SJSA1 (cell line): ENCODE data around the gene RBM4. TPM values are rescaled to one million over a fixed set of nuclear protein-coding genes. Genes with fewer than 3 reads are reported as not detected.
"Not testable (repeated sequence)": the region's sequence is repeated elsewhere in the genome, so short reads cannot be mapped to it uniquely, and the experiment has no call there.

ENCODE experiments used
- DNase-seq, 2 experiments: peaks; one replicate each; pipeline ENCODE4 v3.0.0-alpha.2; 2015 to 2020; ENCODE audit warnings: low spot score in 2 of 2, low read depth in 1 of 2
- H3K27ac ChIP-seq: fragments of 250-450 bp; sonication (Bioruptor Pico); 2 replicates; pipeline ENCODE4 v1.5.1; 2020; ENCODE audit warnings: mild to moderate bottlenecking, moderate library complexity
- H3K27me3 ChIP-seq: fragments of 250-450 bp; sonication (Bioruptor Pico); replicated peaks from 2 replicates; pipeline ENCODE4 v1.5.1; 2020; ENCODE audit warnings: mild to moderate bottlenecking, moderate library complexity
- H3K36me3 ChIP-seq: fragments of 250-450 bp; sonication (Bioruptor Pico); 2 replicates; pipeline ENCODE4 v1.5.1; 2020; ENCODE audit warnings: mild to moderate bottlenecking
- H3K4me1 ChIP-seq: fragments of 250-450 bp; sonication (Bioruptor Pico); replicated peaks from 2 replicates; pipeline ENCODE4 v1.6.1; 2021; ENCODE audit warnings: mild to moderate bottlenecking
- H3K4me3 ChIP-seq: fragments of 250-450 bp; sonication (Bioruptor Pico); 2 replicates; pipeline ENCODE4 v1.5.1; 2020; ENCODE audit warnings: mild to moderate bottlenecking
- H3K9me3 ChIP-seq: fragments of 250-450 bp; sonication (Bioruptor Pico); replicated peaks from 2 replicates; pipeline ENCODE4 v1.5.1; 2020; ENCODE audit warnings: mild to moderate bottlenecking
- total RNA-seq: library from RNA; depleted of rRNA; stranded (reverse); fragments of >200 nt; shearing (Covaris generic); gene quantifications from 2 replicates; pipeline ENCODE4 v1.2.3, GENCODE V29; 2014

The RBM4 gene
- total RNA-seq, 1 experiment from 2014 or later = 170 TPM

DNA sequence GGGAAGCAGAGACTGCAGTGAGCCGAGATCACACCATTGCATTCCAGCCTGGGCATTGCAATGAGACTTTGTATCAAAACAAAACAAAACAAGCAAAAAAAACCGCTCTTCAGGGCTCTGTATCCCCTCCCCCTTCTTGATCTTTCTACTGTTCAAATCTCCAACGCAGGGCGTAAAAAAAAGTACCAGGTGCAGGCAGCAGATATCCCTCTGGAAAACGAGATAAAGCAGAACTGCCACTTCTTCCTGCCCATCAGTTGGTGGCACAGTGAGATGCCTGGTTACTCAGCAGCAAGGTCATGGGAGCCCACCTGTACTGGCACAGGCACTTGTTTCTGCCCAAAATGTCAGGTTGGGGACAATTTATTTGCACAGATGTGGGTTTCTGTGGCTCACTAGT, 34.3 kb upstream of the RBM4 start:
- Histone ChIP-seq H3K36me3 (peaks cover 49% of the 10 kb centered on the region), H3K4me3 (no peak overlapping the region)

DNA sequence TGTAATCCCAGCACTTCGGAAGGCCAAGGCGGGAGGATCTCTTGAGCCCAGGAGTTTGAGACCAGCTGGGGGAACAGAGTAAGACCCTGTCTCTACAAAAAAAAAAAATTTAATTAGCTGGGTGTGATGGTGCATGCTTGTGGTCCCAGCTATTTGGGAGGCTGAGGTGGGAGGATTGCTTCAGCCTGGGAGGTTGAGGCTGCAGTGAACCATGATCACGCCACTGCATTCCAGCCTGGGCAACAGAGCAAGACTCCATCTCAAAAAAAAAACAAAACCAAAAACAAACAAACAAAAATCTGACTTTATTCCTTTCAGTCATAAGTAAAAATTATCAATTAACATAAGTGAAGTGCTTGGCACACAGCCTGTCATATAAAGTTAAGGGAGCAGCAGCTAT, 31.9 kb upstream of the RBM4 start:
- not testable (repeated sequence) for H3K27me3 ChIP-seq, DNase-seq, H3K9me3 ChIP-seq, H3K4me3 ChIP-seq, H3K27ac ChIP-seq
- Histone ChIP-seq H3K36me3 (peaks cover 40% of the 10 kb centered on the region), H3K4me1 (peaks cover 18% of the 10 kb centered on the region)

More for the DNA sequence above, 34.3 kb upstream of the RBM4 start:
- Histone ChIP-seq H3K27ac (no peak overlapping the region), H3K27me3 (no peaks in the 10 kb centered on the region), H3K4me1 (peaks cover 18% of the 10 kb centered on the region), H3K9me3 (no peaks in the 10 kb centered on the region)
- DNase-seq = no peak

DNA sequence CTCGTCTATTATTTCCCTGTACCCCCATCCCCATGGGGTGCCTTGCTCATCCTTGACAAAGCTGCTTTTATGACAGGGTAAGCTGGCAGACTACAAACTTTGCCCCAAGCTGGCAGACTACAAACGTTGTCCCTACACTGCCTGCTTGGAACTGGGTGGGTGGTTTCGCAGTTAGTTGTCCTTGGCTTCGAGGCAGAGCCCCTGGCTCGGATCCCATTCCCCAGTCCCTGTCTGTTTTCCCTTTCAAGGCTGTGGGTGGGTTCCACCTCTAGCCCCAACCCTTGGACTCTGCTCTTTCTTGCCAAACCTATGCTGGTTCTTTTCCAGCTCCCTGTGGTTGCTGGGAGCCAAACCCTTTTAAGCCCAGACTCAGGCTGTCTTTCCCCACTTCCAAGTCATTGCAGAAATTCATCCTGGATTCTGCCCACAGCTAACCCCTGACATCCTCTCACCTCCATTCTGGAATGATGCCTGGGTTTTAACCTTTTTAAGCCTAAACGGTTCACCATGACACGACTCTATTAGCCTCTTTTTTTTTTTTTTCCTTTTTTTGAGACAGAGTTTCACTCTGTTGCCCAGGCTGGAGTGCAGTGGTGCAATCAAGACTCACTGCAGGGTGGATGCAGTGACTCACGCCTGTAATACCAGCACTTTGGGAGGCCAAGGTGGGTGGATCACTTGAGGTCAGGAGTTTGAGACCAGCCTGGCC, 31.2 kb upstream of the RBM4 start:
- H3K27me3 ChIP-seq = no peaks in the 10 kb centered on the region
- no peak overlapping the region for H3K4me3 ChIP-seq
- peaks cover 36% of the 10 kb centered on the region for H3K36me3 ChIP-seq
- H3K27ac ChIP-seq = peak overlapping the region; percentile 27
- no peaks in the 10 kb centered on the region for H3K9me3 ChIP-seq
- peak; percentile 54 to 67 for DNase-seq
- H3K4me1 ChIP-seq = peaks cover 14% of the 10 kb centered on the region

DNA sequence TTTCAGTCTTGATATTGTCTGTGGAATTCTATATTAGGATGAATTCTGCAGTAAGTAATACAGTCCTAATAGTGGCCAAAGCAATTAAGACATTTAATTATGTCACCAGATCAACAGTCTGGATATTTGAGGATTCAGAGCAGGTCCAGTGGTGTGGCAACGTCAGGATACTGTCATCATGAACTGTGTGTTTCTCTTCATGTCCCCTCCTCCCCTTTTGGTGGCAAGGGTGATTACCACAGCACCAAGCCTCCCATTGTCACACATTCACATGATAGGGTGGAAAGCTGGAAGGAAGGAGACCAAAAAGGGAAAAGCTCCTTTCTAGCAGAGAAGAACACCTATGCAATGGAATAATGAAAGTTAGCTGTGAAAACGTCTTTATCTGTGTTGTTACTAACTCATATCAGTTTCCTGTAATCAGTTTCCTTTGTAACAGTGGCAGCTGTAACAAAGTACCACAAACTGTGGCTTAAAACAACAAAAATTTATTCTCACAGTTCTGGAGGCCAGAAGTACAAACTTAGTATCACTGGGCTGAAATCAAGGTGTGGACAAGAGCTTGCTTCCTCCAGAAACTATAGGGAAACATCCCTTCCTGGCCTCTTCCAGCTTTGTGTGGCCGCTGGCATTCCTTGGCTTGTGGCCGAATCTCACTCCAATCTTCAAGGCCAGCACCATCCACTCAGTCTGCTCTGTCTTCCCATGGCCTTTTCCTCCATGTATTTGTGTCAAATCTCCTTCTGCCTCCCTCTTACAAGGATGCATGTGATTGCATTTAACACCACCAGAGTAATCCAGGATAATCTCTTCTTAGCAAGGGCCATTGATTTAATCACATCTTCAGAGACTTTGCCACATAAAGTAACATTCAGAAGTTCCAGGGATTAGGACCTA, 28.5 kb upstream of the RBM4 start:
- DNase-seq = no peak
- Histone ChIP-seq H3K36me3 (peaks cover 15% of the 10 kb centered on the region), H3K9me3 (no peaks in the 10 kb centered on the region), H3K4me1 (peaks cover 11% of the 10 kb centered on the region), H3K27me3 (no peaks in the 10 kb centered on the region), H3K27ac (no peak overlapping the region), H3K4me3 (no peak overlapping the region)

DNA sequence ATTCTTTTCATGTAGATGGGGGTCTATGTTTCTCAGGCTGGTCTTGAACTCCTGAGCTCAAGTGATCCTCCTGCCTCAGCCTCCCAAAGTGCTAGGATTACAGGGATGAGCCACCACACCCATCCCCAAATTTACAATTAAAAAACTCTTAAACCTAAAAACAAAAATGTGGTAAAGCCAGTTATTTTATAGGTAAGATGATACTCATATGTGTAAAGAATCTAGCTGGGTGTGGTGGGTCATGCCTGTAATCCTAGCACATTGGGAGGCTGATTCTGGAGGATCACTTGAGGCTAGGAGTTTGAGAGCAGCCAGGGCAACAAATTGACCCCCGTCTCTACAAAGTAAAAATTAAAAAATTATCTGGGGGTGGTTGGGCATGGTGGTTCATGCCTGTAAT, 26.0 kb upstream of the RBM4 start:
- no peak for DNase-seq
- no peak overlapping the region for H3K27ac ChIP-seq
- H3K36me3 ChIP-seq = peaks cover 11% of the 10 kb centered on the region
- H3K9me3 ChIP-seq = no peaks in the 10 kb centered on the region
- H3K4me1 ChIP-seq = peaks cover 14% of the 10 kb centered on the region
- H3K4me3 ChIP-seq = no peak overlapping the region
- no peaks in the 10 kb centered on the region for H3K27me3 ChIP-seq

DNA sequence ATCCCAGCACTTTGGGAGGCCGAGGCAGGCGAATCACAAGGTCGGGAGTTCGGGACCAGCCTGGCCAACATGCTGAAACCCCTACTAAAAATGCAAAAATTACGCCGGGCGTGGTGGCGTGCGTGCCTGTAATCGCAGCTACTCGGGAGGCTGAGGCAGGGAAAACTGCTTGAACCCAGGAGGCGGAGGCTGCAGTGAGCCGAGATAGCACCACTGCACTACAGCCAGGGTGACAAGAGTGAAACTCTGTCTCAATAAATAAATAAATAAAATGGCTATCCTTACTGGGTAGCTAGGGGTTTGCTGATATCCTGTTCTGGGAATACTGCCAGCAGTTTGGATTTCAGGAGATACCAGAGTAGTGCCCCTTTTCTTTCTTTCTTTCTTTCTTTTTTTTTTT, 24.4 kb upstream of the RBM4 start:
- no peaks in the 10 kb centered on the region for H3K9me3 ChIP-seq
- no peaks in the 10 kb centered on the region for H3K27me3 ChIP-seq
- no peak for DNase-seq
- H3K27ac ChIP-seq = no peak overlapping the region
- no peak overlapping the region for H3K4me3 ChIP-seq
- H3K36me3 ChIP-seq = peaks cover 27% of the 10 kb centered on the region
- H3K4me1 ChIP-seq = peaks cover 21% of the 10 kb centered on the region

DNA sequence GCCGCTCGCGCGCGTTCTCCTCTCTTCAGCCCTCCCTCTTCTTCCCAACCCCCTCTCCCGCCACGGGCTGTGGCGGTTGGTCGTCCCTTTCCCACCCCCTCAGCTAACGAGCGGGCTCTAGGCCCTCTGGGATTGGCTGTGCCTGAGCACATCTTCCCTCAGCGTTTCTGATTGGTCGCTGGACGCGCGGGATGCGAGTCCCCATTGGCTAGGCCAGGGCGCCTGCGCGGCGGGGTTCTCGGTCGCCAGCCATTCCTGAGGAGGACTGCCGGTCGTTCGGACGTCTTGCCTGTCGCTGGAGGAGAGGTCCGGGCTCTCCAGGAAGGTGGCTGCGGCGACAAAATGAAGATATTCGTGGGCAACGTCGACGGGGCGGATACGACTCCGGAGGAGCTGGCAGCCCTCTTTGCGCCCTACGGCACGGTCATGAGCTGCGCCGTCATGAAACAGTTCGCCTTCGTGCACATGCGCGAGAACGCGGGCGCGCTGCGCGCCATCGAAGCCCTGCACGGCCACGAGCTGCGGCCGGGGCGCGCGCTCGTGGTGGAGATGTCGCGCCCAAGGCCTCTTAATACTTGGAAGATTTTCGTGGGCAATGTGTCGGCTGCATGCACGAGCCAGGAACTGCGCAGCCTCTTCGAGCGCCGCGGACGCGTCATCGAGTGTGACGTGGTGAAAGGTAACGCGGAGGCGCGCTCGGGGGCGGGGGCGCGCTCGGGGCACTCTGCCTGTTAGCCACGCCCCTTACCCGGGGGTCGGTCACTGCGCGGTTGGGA, 21.9 kb upstream of the RBM4 start, which contains the start of gene RBM14:
TSS of gene RBM14 (plus strand) at position 252 of the 776 bp plus-strand sequence. CDS start at position 343, 91 bp downstream.
- H3K36me3 ChIP-seq = peaks cover 48% of the 10 kb centered on the region
- no peaks in the 10 kb centered on the region for H3K9me3 ChIP-seq
- peak within 1 kb of the TSS; percentile 92 for H3K27ac ChIP-seq
- H3K27me3 ChIP-seq = no peaks in the 10 kb centered on the region
- peak; percentile 100 for DNase-seq
- H3K4me3 ChIP-seq = peak within 1 kb of the TSS; percentile 92
- H3K4me1 ChIP-seq = peaks cover 26% of the 10 kb centered on the region

DNA sequence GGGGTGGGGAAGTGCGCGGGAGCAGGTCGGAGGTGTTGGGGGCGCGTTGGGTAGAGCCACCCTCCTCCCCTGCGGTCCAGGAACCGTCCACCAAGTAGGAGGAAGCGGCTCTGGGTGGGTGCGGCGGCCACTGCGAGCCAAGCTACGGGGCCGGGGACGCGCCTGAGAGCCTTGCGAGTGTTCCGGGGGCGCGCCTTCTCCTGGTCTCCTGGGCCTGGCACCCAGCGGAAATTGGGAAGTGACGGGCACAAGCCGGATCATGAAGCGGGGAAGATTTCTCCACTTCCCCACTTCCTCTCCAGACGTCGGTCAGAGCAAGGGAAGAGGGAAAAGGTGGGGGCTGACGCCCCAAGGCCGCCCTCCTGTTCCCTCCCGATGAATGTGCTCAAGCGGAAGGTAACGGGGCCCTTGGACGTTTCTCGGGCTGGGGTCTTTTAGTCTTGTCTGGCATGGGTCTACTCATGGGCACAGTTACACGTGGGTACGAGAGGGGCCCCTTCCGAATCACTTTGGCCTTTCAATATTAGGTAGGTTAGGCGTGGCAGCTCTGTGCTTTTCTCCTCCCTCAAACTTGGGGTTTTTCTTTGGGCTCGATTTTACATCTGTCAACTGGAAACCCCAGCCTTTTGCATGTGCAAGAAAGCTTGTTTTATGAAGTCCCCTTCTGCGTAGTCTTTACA, 21.2 kb upstream of the RBM4 start:
- DNase-seq = no peak

DNA sequence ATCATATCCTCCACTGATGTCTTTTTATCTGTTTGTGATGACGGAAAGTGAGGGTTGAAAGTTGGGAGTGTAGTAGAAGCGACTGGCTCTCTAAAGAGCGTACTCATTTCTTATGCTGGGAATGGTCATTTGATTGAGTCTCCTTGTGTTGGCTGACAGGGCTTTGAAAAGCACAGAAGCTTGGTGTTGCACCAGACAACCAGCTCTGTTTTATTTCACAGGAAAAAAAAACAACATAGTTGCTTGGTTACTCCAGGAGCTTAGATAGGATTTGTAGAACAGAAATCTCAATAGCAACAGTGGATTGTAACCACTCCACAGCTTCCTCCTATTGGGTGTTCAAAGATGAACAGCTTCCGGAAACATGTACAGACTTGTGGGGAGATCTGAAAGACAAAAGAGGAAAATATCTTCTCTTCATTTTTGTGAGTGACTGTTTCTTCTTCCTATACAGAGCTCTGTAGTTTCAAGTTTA, 19.4 kb upstream of the RBM4 start:
- peak in 1 of 2 experiments; percentile 31 for DNase-seq
- Histone ChIP-seq H3K27me3 (no peaks in the 10 kb centered on the region), H3K4me1 (peaks cover 36% of the 10 kb centered on the region), H3K36me3 (peaks cover 73% of the 10 kb centered on the region), H3K9me3 (no peaks in the 10 kb centered on the region), H3K4me3 (peak overlapping the region; percentile 92), H3K27ac (peak overlapping the region; percentile 39)

More for the DNA sequence above, 21.2 kb upstream of the RBM4 start:
- Histone ChIP-seq H3K4me1 (peaks cover 26% of the 10 kb centered on the region), H3K4me3 (peak overlapping the region; percentile 92), H3K9me3 (no peaks in the 10 kb centered on the region), H3K27me3 (no peaks in the 10 kb centered on the region), H3K36me3 (peaks cover 55% of the 10 kb centered on the region), H3K27ac (peak overlapping the region; percentile 92)

DNA sequence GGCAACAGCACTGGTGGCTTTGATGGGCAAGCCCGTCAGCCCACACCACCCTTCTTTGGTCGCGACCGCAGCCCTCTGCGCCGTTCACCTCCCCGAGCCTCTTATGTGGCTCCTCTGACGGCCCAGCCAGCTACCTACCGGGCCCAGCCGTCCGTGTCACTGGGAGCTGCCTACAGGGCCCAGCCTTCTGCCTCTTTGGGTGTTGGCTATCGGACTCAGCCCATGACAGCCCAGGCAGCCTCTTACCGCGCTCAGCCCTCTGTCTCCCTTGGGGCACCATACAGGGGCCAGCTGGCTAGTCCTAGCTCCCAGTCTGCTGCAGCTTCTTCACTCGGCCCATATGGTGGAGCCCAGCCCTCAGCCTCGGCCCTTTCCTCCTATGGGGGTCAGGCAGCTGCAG, 14.1 kb upstream of the RBM4 start:
- Histone ChIP-seq H3K36me3 (peaks cover 96% of the 10 kb centered on the region), H3K4me1 (0 out of 2 replicates have a peak, but pooled peaks cover 13% of the 10 kb centered on the region), H3K27me3 (no peaks in the 10 kb centered on the region), H3K27ac (no peak overlapping the region), H3K9me3 (no peaks in the 10 kb centered on the region), H3K4me3 (no peak overlapping the region)
- no peak for DNase-seq

DNA sequence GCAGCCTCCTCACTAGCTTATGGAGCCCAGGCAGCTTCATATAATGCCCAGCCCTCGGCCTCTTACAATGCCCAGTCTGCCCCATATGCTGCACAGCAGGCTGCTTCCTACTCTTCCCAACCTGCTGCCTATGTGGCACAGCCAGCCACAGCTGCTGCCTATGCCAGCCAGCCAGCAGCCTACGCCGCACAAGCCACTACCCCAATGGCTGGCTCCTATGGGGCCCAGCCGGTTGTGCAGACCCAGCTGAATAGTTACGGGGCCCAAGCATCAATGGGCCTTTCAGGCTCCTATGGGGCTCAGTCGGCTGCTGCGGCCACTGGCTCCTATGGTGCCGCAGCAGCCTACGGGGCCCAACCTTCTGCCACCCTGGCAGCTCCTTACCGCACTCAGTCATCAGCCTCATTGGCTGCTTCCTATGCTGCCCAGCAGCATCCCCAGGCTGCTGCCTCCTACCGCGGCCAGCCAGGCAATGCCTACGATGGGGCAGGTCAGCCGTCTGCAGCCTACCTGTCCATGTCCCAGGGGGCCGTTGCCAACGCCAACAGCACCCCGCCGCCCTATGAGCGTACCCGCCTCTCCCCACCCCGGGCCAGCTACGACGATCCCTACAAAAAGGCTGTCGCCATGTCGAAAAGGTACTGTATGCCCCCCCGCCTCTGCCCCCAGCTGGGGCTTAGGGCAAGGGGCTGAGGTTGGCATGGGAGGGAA, 13.3 kb upstream of the RBM4 start:
- no peak for DNase-seq
- no peaks in the 10 kb centered on the region for H3K9me3 ChIP-seq
- H3K4me1 ChIP-seq = 0 out of 2 replicates have a peak, but pooled peaks cover 10% of the 10 kb centered on the region
- no peak overlapping the region for H3K27ac ChIP-seq
- H3K36me3 ChIP-seq = peaks cover 98% of the 10 kb centered on the region
- no peaks in the 10 kb centered on the region for H3K27me3 ChIP-seq
- H3K4me3 ChIP-seq = no peak overlapping the region

DNA sequence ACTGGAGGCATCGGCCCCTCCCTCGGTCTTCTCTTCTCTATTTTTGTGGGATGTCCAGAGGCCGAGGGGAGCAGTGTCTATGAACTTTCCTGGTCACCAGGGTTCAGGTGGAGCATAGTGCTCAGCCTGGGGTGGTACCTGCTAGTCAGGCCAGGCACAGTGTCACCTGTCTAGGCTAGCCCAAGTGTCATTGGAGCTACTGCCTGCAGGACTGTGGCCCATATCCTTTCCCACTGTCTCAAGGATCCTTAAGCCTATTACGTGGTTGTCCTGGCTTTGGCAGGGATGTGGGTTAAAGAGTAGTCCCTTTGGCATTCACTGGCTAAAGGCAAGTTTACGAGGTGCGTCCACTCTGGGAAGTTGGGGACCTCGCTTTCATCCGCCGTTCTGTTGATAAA, 12.8 kb upstream of the RBM4 start:
- no peak for DNase-seq
- H3K4me1 ChIP-seq = 0 out of 2 replicates have a peak, but pooled peaks cover 10% of the 10 kb centered on the region
- H3K27me3 ChIP-seq = no peaks in the 10 kb centered on the region
- no peak overlapping the region for H3K4me3 ChIP-seq
- H3K36me3 ChIP-seq = peaks cover 98% of the 10 kb centered on the region
- H3K9me3 ChIP-seq = no peaks in the 10 kb centered on the region
- H3K27ac ChIP-seq = no peak overlapping the region
